ENCODE results near the gene CCDC91.

The CCDC91 gene

DNA sequence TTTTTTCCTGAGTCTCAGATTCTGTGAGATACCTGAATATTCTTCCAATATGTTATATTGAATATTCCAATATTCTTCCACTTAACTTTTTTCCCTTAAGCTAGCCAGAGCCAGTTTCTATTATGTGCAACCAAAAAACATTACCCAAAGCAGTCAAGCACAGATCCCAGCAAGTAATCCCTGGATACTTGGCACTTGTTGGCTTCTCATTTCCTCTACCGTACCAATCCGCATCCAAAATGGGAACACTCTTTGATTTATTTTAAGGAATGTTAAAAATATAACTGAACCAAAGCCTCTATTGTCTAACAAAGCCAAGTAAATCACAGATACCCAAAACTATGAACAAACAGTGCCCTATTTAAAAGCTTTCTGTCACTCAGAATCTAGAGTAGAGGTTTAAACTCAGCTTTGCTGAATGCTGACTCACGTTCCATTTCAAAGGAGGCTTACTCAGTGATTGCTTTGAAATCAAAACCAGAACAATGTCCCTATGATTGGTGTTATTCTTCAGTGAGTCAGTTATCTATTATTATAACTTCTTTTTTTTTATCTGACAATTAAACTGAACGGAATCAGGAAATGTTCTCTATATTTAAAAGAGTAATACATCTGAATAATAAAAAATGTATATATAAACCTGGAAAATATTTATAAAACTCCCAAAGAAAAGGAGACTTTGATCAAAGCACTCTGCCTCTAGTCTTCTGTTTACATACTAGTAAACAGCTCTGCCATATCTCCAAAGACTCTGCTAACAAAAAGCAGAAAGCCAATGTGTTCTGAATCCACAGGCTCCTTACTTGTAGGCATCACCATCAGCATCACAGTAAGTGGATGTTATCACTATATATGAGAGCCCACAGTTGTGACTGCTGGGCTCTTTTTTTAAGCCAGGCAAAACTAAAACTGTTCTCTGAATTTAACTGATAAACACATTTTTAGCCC, 360.8 kb downstream of the CCDC91 start:
- H3K4me2 ChIP-seq (ENCODE audit: low read depth, low read length, poor library complexity, severe bottlenecking), result no peak overlapping the region
- no peaks in the 10 kb centered on the region for H3K79me2 ChIP-seq (ENCODE audit: insufficient read depth, low read length)
- no peaks in the 10 kb centered on the region for H3K36me3 ChIP-seq (ENCODE audit: low read length)
- H2AFZ ChIP-seq (ENCODE audit: low read depth, low read length, severe bottlenecking), result no peak overlapping the region
- TF ChIP-seq EZH2phosphoT487 (conservative IDR thresholded peaks at IDR 0.05; ENCODE audit: low read length) (no peak), CTCF (IDR thresholded peaks at IDR 0.05; ENCODE audit: insufficient read depth, low read length, poor library complexity, severe bottlenecking) (no peak)
- no peak overlapping the region for H3K4me3 ChIP-seq (ENCODE audit: insufficient read depth, low read length, poor library complexity, severe bottlenecking)
- no peaks in the 10 kb centered on the region for H3K27me3 ChIP-seq (ENCODE audit: low read length)
- H3K9me2 ChIP-seq (replicated peaks; ENCODE audit: insufficient read depth, low read length), result no peaks in the 10 kb centered on the region
- H3K9me3 ChIP-seq (ENCODE audit: insufficient read depth, low read length), result no peaks in the 10 kb centered on the region
- no peak overlapping the region for H3K9ac ChIP-seq (ENCODE audit: low read length)
- no peaks in the 10 kb centered on the region for H4K20me1 ChIP-seq (ENCODE audit: low read depth, low read length)
- H3F3A ChIP-seq (ENCODE audit: insufficient read depth), result no peaks in the 10 kb centered on the region
- no peak overlapping the region for H3K27ac ChIP-seq (ENCODE audit: low read depth, low read length)

- Histone ChIP-seq H2AFZ (ENCODE audit: low read depth, low read length, severe bottlenecking) (no peak overlapping the region), H3K9me2 (replicated peaks; ENCODE audit: insufficient read depth, low read length) (no peaks in the 10 kb centered on the region), H3K9me3 (ENCODE audit: insufficient read depth, low read length) (no peaks in the 10 kb centered on the region), H3K9ac (ENCODE audit: low read length) (no peak overlapping the region), H3K4me3 (ENCODE audit: insufficient read depth, low read length, poor library complexity, severe bottlenecking) (no peak overlapping the region), H4K20me1 (ENCODE audit: low read depth, low read length) (no peaks in the 10 kb centered on the region), H3K27me3 (ENCODE audit: low read length) (no peaks in the 10 kb centered on the region), H3K36me3 (ENCODE audit: low read length) (no peaks in the 10 kb centered on the region), H3K4me2 (ENCODE audit: low read depth, low read length, poor library complexity, severe bottlenecking) (no peak overlapping the region), H3K27ac (ENCODE audit: low read depth, low read length) (no peak overlapping the region), H3K79me2 (ENCODE audit: insufficient read depth, low read length) (no peaks in the 10 kb centered on the region), H3F3A (ENCODE audit: insufficient read depth) (no peaks in the 10 kb centered on the region)
- no peak for TF ChIP-seq EZH2phosphoT487 (conservative IDR thresholded peaks at IDR 0.05; ENCODE audit: low read length)
- TF ChIP-seq CTCF (IDR thresholded peaks at IDR 0.05; ENCODE audit: insufficient read depth, low read length, poor library complexity, severe bottlenecking), result no peak
Observed at GRCh38 chr12:28552251-28552970, 362.2 kb downstream of the CCDC91 start.

DNA sequence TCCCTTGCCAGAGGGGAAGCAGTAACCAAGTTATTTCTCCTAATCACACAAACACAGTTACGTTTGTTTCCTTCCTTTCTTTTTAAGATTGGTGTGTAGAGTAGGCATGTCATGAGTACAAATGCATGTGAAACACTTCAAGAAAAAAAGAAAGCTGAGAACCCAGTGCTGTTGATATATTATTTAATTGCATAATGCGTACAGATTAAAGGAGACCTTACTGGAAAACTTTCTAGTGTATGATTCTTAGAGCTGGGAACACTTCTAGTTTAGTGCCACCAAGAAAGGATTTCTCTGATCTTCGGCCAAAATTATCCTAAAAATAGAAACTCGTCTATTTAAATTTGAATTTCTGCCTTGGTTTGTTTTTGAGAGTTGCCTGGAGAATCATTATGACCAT, 365.5 kb downstream of the CCDC91 start:
- Histone ChIP-seq H3K9me2 (replicated peaks; ENCODE audit: insufficient read depth, low read length) (no peaks in the 10 kb centered on the region), H2AFZ (ENCODE audit: low read depth, low read length, severe bottlenecking) (no peak overlapping the region), H3K4me3 (ENCODE audit: insufficient read depth, low read length, poor library complexity, severe bottlenecking) (no peak overlapping the region), H3K27ac (ENCODE audit: low read depth, low read length) (no peak overlapping the region), H4K20me1 (ENCODE audit: low read depth, low read length) (no peaks in the 10 kb centered on the region), H3K79me2 (ENCODE audit: insufficient read depth, low read length) (no peaks in the 10 kb centered on the region), H3K36me3 (ENCODE audit: low read length) (no peaks in the 10 kb centered on the region), H3F3A (ENCODE audit: insufficient read depth) (no peaks in the 10 kb centered on the region), H3K9me3 (ENCODE audit: insufficient read depth, low read length) (no peaks in the 10 kb centered on the region), H3K9ac (ENCODE audit: low read length) (no peak overlapping the region), H3K27me3 (ENCODE audit: low read length) (no peaks in the 10 kb centered on the region), H3K4me2 (ENCODE audit: low read depth, low read length, poor library complexity, severe bottlenecking) (no peak overlapping the region)
- TF ChIP-seq EZH2phosphoT487 (conservative IDR thresholded peaks at IDR 0.05; ENCODE audit: low read length) (no peak), CTCF (IDR thresholded peaks at IDR 0.05; ENCODE audit: insufficient read depth, low read length, poor library complexity, severe bottlenecking) (no peak)

All from SU-DHL-6 (cell line).